Peyer's patch (tissue), 4 donors: ENCODE measurements around the gene AFG1L.

Experiments
- CTCF ChIP-seq, 6 experiments: fragments of 450-650 bp in 4 of 6; fragments of 200-600 bp in 2 of 6; sonication (generic) in 1 of 6; IDR thresholded peaks; one replicate each; pipeline ENCODE4 v1.5.1; 2017 to 2019; ENCODE audit warnings: antibody characterized with exemption in 6 of 6, mild to moderate bottlenecking in 3 of 6, moderate library complexity in 1 of 6
- POLR2A ChIP-seq, 2 donors: fragments of 450-650 bp; IDR thresholded peaks; one replicate each; pipeline ENCODE4 v1.5.1; 2017; ENCODE audit warnings: antibody characterized with exemption in 2 of 2, mild to moderate bottlenecking in 2 of 2, moderate library complexity in 2 of 2

GRCh38 chr6:108337721-108338120, 42.9 kb downstream of the AFG1L start:
- TF ChIP-seq CTCF (IDR thresholded peaks at IDR 0.05) (no peak), POLR2A (IDR thresholded peaks at IDR 0.05) (no peak)
